IPS-NIHi11 (cell line): ENCODE measurements around the gene MOB3B.
A peak's percentile ranks its signal among the peaks of the same experiment; 100 is the strongest.
"Not testable (repeated sequence)": the region's sequence is repeated elsewhere in the genome, so short reads cannot be mapped to it uniquely, and the experiment has no call there.

Experiments
- DNase-seq: peaks from one replicate; pipeline ENCODE4 v3.0.0; 2012; ENCODE audit warnings: mixed read lengths, low spot score

MOB3B gene

GRCh38 chr9:27518006-27518405 lies 11.6 kb downstream of the MOB3B start:
- DNase-seq: no peak

GRCh38 chr9:27514551-27514950 lies 15.1 kb downstream of the MOB3B start:
- DNase-seq: no peak

- no peak for DNase-seq
These were observed 17.8 kb downstream of the MOB3B start for GRCh38 chr9:27511771-27512170.

- no peak for DNase-seq
These were observed 18.8 kb downstream of the MOB3B start for GRCh38 chr9:27510780-27511179.

DNA sequence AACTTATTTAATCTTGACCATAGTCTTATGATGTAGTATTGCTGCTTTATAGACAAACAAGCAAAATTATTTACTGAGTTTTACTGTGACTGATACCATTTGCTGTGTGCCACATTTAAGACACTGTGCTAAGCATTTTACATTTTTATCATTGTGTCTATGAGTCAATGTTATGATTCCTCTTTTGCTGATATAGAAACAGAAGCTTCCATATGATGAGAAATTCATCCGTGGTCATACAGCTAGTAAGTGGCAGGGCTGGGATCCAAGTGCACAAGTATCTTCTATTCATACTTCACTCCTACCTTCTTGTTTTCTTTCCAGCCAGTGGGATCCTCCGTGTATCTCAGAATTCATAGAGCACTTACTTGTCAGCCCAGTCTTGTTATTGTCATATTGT lies 22.6 kb downstream of the MOB3B start:
- no peak for DNase-seq

- DNase-seq: no peak
These were observed 23.9 kb downstream of the MOB3B start for GRCh38 chr9:27505744-27506161.

- no peak for DNase-seq
These were observed 25.4 kb downstream of the MOB3B start for GRCh38 chr9:27504259-27504658.

DNA sequence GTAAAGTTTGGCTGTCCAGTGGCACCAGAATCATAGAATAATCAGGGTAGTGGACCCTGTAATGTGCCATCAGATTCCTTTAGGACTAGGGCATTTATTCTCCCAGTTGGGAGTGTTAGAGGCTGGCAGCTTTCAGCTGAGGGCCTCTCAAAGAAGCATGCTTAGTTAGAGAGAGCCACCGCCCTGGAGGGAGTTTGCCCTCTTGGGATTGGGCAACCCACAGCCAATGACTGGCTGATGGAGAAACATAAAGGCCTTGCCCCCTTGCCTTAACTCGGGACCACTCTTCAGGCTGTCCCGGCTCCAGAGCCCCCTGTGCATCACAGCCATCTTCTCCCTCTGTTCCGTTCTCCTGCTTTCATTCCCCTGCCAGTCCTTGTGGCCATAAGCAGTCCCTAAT lies 26.0 kb downstream of the MOB3B start:
- DNase-seq: no peak

GRCh38 chr9:27500902-27501301 lies 28.7 kb downstream of the MOB3B start:
- DNase-seq: not testable (repeated sequence)

GRCh38 chr9:27499451-27499850 lies 30.2 kb downstream of the MOB3B start:
- DNase-seq: peak; percentile 19

GRCh38 chr9:27497883-27498417 lies 31.7 kb downstream of the MOB3B start:
- no peak for DNase-seq

DNA sequence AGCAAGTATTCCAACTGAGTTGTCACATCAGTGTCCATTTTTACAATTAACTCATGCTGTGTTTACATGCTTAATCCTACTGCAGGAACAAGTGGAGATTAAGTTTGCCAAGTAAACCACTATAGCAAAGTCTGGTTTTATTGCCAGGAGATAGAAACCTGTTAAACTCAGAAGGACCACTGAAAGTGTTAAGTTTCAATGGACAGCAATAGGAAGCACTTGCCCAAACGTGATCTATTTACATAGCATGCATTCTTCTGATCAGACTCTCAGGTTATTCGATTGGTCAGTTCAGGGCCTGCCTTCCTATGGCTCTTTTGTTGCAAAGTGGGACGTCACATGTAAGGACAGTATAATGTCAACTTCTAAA lies 33.5 kb downstream of the MOB3B start:
- peak; percentile 21 for DNase-seq

DNA sequence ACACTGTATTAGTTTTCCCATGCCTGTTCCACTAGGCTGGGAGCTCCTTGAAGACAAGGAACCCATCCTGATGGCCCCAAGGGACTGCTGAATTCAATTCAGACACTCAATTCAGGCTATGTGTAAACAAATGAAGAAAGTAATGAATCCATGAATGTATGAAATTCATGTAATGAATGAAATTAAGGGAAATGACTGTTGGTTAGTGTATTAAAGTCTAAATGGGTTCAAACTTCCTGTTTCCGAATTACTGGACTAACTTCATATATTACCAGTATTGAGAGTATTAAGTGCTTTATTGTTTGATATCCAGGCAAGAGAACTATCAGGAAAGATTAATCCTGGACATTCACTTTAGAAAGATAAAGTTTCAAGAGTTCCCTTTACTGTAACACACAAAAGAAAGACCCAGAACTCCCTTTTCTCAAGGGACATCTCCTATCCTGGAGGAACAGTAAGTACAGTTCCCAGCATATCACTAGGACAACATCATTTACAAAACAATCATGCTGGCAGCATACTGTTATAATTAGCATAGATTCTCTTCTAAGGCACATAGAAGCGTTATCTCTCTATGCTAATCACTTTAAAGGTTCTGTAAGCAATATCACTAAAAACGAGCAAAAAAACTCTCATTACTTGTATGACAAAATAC lies 34.0 kb downstream of the MOB3B start:
- DNase-seq: no peak

DNA sequence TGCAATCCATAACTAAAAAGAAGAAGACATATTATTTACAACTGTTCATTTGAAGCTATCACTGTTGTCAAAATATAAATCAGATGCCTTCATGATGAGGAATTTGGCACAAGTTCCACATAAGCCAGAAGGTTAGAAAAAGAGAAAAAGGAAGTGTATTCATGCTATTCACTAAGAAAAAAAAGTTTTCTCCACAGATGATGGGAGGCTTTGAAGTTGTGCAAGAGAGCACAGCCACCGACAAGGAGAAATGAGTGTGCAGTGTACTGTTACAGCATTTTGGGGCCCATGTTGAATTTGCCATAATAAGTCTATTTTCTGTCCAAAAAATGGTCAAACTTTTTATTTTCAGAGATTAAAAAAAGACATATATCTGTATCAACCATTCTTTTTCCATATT lies 38.5 kb downstream of the MOB3B start:
- no peak for DNase-seq

DNA sequence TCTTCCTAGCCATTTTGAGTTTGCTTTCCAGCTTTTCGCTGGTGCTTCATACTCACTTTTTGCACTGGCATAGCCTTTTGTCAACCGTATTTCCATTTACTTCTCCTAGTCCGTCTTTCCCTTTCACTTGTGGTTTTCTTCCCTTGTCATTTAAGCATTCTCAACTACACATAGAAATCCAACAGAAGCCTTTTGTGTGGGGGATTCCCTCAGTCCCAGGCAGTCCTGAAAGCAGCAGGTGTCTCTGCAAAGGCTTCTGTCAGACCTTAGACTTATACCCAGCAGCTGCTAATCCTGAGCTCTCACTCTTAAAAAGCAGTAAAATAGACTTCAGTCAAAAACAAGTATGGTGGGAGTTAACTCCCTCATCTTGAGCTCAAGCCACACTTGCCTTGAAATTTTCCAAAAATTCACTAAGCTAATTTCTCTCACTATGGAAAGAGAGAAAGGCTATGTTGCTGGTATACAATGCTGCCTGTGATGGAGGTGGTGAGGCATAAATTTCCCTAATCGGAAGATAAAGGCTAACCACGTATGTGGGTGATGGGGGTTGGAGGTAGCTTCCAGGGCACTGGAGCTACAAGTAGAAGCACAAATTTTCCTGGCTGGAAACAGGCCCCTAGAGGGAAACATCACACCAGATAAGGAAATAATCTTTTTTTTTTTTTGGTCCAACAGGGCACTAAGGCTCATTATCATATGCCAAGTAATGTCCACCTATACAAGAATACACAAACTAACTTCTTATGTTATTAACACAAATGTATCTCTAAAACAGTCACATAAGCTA lies 40.3 kb downstream of the MOB3B start:
- DNase-seq: peak; percentile 20

GRCh38 chr9:27487927-27488326 lies 41.7 kb downstream of the MOB3B start:
- peak; percentile 27 for DNase-seq

DNA sequence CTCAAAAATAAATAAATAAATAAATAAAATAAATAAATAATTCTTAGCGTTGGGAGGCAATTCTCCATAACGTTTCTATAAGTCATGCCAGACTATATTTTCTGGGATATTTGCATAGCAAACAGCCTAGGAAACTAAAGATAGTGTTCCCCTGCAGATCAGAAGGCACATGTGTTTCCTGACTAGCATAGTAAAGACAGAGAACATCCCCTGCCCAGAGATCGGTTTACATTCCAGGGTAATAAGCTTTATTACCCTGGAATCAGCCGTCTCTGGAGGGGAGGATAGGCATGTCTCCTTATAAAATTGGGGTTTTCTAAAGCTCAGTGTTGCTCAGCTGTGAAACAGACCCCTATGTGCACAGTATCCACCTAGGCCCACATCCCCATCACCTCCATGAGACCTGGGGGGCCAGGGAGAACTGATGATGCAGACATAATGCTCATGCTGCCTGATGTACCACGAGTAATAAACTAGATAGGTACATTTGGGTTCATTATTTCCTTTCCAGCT lies 42.4 kb downstream of the MOB3B start:
- DNase-seq: no peak

GRCh38 chr9:27485158-27485557 lies 44.5 kb downstream of the MOB3B start:
- DNase-seq: no peak

DNA sequence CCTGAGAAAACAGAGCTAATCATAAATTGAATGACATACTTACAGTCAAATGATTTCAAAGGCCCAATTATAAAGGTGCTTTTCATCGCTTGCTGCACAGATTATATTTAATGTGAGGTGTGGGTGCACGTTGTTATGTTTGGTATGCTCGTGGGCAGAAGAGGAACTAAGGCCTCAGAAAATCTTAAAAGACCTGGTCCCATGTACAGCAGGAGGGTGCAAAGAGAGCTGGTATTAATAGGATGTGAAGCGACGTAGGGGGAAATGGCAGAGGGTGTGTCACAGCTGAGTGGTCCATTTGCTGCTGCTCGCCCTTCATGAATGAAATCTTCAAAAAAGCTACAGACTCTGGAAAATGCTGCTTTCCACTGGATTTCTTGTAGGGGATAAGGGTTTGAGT lies 46.0 kb downstream of the MOB3B start:
- no peak for DNase-seq

- DNase-seq: no peak
These were observed 46.9 kb downstream of the MOB3B start for GRCh38 chr9:27482709-27483108.

GRCh38 chr9:27478322-27478721 lies 51.3 kb downstream of the MOB3B start:
- DNase-seq: no peak

DNA sequence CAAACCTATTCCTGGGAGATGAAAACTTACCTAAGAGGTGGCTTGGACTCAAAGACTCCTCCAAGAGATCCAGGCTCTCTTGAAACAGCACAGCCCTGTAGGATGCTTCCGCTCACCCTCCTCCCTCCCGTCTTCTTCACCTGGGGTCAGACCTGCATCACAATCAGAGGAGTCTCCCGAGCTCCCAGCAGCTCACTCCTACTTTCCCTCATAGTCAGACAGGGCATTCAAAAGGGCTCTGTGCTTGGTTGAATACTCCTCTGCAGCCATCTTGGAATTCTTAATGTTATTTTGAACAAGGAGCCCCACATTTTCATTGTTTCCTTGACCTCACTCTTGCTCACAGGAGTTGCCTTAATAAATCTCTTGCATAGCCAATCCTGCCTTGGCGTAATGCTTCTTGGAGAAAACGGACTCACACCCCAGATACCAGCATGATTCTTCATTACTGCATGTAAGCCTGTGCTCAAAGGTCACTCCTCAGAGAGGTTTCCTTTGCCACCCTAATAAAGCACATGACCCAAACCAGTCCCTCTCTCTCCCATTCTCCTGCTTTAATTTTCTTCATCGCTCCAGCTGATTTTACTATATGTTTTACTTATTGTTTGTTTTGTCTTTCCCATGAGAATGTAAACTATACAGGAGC lies 52.6 kb downstream of the MOB3B start:
- DNase-seq: no peak
